HG03095 (cell line): ENCODE results near the gene HECTD3.
"Not testable (repeated sequence)": the region's sequence is repeated elsewhere in the genome, so short reads cannot be mapped to it uniquely, and the experiment has no call there.

ENCODE experiments used
- ATAC-seq: cut with Tn5 transposase; IDR thresholded peaks from one replicate; pipeline ENCODE4 v1.9.1; 2021; ENCODE audit warnings: moderate library complexity; ENCODE audit not compliant: unreplicated experiment

HECTD3 gene

GRCh38 chr1:44994309-44994898 lies 16.7 kb downstream of the HECTD3 start:
- ATAC-seq = no peak

- no peak for ATAC-seq
Measured at GRCh38 chr1:44988531-44989156, 22.5 kb downstream of the HECTD3 start.

DNA sequence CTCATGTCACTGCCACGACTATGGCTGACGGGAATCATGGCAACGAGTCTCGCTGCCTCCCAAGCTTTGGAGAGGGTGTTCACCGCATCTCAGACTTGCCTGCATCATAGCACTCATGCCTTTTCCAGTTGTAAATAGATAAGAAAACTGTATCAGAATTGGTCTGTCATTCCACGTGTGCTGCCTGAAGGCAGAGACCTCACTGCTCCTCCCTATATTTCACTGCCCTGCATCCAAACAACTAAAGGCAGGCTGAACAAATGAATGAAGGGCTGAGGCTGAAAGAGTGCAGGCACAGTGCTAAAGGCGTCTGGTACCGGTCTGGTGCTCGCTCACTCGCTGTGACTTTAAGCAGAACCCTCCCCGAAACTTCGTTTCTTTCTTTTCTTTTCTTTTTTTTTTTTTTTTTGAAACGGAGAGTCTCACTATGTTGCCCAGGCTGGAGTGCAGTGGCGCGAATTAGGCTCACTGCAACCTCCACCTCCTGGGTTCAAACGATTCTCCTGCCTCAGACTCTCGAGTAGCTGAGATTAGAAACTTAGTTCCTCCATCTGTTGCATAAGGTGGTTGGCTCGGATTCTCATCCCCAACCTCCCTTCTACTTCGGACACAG lies 25.3 kb downstream of the HECTD3 start:
- ATAC-seq = no peak

GRCh38 chr1:44977372-44977771 lies 33.8 kb downstream of the HECTD3 start:
- not testable (repeated sequence) for ATAC-seq

GRCh38 chr1:44976252-44976651 lies 34.9 kb downstream of the HECTD3 start:
- no peak for ATAC-seq

- no peak for ATAC-seq
Measured at GRCh38 chr1:44973645-44974044, 37.5 kb downstream of the HECTD3 start.

DNA sequence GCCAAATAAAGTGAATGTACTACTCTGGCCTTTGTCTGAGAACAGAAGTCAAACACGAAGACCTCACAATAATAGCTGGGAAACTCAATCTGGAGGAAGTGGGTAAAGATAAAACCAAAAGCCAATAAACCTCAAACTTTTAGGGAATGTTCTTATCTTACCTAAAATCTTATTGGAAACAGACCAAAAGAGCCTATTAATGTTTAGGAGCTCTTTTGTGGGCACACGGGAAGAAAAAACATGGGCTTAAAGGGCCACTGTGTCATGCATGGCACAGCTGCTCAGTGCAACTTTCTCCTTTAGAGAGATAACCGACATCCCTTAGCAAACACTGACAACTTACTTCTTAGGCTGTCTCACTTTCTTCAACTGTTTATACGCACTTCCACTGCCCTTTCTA lies 40.8 kb downstream of the HECTD3 start:
- no peak for ATAC-seq

DNA sequence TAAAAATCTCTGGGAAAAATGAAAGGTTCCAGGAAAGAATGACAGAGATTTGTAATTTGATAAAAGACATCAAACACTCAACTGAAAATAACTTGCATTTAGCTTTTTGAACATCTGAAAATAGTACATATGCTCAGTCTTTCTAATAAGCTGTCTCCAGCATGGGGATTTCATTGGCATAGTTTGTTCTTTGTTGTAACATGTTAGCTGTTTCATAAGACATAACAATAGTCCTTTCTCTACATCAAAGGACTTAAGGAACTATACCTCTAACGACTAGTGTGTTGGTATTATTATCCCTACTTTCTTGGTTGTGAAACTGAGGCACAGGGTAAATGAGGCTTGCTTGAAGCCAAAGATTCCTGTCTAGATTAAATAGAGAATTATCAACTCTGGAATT lies 46.7 kb downstream of the HECTD3 start:
- no peak for ATAC-seq

- ATAC-seq = no peak
Measured at GRCh38 chr1:44962729-44963128, 48.4 kb downstream of the HECTD3 start.

- not testable (repeated sequence) for ATAC-seq
Measured at GRCh38 chr1:44962022-44962421, 49.1 kb downstream of the HECTD3 start.

DNA sequence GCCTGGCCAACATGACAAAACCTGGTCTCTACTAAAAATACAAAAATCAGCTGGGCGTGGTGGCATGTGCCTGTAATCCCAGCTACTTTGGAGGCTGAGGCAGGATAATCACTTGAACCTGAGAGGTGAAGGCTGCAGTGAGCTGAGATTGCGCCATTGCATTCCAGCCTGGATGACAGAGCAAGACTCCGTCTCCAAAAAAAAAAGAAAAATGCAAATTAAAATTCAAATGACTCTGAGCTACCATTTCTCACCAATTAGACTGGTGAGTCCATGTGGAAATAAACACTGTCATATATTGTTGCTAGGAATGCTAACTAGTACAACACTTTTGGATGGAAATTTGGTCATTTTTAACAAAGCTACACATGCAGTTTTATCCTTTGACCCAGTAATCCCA lies 53.6 kb downstream of the HECTD3 start:
- ATAC-seq = not testable (repeated sequence)

- ATAC-seq = not testable (repeated sequence)
Measured at GRCh38 chr1:44956077-44956476, 55.0 kb downstream of the HECTD3 start.
